Measurements from ENCODE around the gene NDUFA12. TPM values are rescaled to one million over a fixed set of nuclear protein-coding genes. Genes with fewer than 3 reads are reported as not detected.

NDUFA12 gene
- total RNA-seq, 1 donor from 2014 or later: 79.3 TPM

DNA sequence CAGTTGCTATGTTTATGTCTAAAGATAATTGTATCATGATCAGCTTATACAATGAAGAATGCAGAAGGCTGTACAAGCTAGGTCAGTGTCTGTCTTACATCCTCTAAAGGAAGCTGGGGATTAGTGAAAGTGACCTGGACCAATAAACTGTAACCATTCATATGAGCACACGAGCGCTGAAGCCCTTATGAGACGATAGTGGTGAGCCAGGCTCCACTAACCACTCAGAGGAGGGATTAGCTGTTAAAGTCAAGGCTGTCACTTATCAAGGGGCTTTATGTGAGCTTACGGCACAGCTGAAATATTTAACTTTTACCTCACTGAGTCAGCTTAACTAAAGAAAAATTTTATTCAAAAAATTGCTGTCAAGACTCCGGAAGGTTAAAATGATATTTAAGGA is 30.3 kb downstream of the NDUFA12 start:
- Histone ChIP-seq H3K27ac (no peak overlapping the region), H3K4me3 (no peak overlapping the region), H3K36me3 (peaks cover 0 to 8% of the 10 kb centered on the region in 2 donors), H3K9me3 (no peaks in the 10 kb centered on the region), H3K4me1 (no peaks in the 10 kb centered on the region), H3K27me3 (no peaks in the 10 kb centered on the region)
- intact Hi-C loops (cut with DNase I): no loop called here
- no peak for DNase-seq (ENCODE audit: extremely low spot score in 2 of 2)
- no peak for TF ChIP-seq POLR2AphosphoS5 (IDR thresholded peaks at IDR 0.05; ENCODE audit: insufficient read depth in 1 of 2, low read depth in 1 of 2)
- TF ChIP-seq, protein P1, sequence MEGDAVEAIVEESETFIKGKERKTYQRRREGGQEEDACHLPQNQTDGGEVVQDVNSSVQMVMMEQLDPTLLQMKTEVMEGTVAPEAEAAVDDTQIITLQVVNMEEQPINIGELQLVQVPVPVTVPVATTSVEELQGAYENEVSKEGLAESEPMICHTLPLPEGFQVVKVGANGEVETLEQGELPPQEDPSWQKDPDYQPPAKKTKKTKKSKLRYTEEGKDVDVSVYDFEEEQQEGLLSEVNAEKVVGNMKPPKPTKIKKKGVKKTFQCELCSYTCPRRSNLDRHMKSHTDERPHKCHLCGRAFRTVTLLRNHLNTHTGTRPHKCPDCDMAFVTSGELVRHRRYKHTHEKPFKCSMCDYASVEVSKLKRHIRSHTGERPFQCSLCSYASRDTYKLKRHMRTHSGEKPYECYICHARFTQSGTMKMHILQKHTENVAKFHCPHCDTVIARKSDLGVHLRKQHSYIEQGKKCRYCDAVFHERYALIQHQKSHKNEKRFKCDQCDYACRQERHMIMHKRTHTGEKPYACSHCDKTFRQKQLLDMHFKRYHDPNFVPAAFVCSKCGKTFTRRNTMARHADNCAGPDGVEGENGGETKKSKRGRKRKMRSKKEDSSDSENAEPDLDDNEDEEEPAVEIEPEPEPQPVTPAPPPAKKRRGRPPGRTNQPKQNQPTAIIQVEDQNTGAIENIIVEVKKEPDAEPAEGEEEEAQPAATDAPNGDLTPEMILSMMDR (IDR thresholded peaks at IDR 0.05): no peak

GRCh38 chr12:94972795-94973194 is 30.7 kb downstream of the NDUFA12 start:
- Histone ChIP-seq H3K27me3 (no peaks in the 10 kb centered on the region), H3K4me3 (no peak overlapping the region), H3K36me3 (peaks cover 0 to 8% of the 10 kb centered on the region in 2 donors), H3K4me1 (no peaks in the 10 kb centered on the region), H3K9me3 (no peaks in the 10 kb centered on the region), H3K27ac (no peak overlapping the region)
- intact Hi-C loops (cut with DNase I): no loop called here
- TF ChIP-seq POLR2A (IDR thresholded peaks at IDR 0.05): no peak
- TF ChIP-seq, protein P1 (IDR thresholded peaks at IDR 0.05): no peak
- no peak for TF ChIP-seq POLR2AphosphoS5 (IDR thresholded peaks at IDR 0.05; ENCODE audit: insufficient read depth in 1 of 2, low read depth in 1 of 2)
- DNase-seq (ENCODE audit: extremely low spot score in 2 of 2): no peak

GRCh38 chr12:94971923-94972322 is 31.6 kb downstream of the NDUFA12 start:
- TF ChIP-seq, protein P1 (IDR thresholded peaks at IDR 0.05): no peak
- TF ChIP-seq POLR2A (IDR thresholded peaks at IDR 0.05) (no peak), POLR2AphosphoS5 (IDR thresholded peaks at IDR 0.05; ENCODE audit: insufficient read depth in 1 of 2, low read depth in 1 of 2) (no peak)
- no peak for DNase-seq (ENCODE audit: extremely low spot score in 2 of 2)
- Histone ChIP-seq H3K9me3 (no peaks in the 10 kb centered on the region), H3K27ac (no peak overlapping the region), H3K4me1 (no peaks in the 10 kb centered on the region), H3K4me3 (no peak overlapping the region), H3K27me3 (no peaks in the 10 kb centered on the region), H3K36me3 (peaks cover 0 to 8% of the 10 kb centered on the region in 2 donors)
- intact Hi-C loops (cut with DNase I): no loop called here

DNA sequence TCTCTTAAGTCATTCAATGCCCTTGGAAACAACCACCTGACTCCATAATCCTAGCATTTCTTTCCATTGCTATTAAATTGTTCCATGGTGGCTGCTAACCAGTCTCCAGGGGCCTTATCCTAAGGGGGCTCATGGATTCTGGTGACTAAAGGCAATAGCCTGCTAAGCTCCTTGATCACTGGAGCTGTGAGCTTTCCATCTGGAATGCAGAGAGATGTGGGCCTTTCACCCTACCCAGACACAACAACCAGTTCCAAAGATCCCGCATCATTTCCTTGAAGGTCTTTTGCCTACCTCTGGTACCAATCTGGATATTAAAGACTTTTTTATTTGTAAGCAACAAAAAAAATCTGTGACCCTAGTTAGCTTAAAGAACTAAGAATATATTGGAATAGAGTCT is 32.9 kb downstream of the NDUFA12 start:
- no peak for DNase-seq (ENCODE audit: extremely low spot score in 2 of 2)
- intact Hi-C loops (cut with DNase I): no loop called here
- no peak overlapping the region for H3K4me3 ChIP-seq
- TF ChIP-seq, protein P1 (IDR thresholded peaks at IDR 0.05): no peak
- TF ChIP-seq POLR2A (IDR thresholded peaks at IDR 0.05) (no peak), POLR2AphosphoS5 (IDR thresholded peaks at IDR 0.05; ENCODE audit: insufficient read depth in 1 of 2, low read depth in 1 of 2) (no peak)
- H3K36me3 ChIP-seq: peaks cover 0 to 8% of the 10 kb centered on the region in 2 donors
- H3K27ac ChIP-seq: no peak overlapping the region
- H3K27me3 ChIP-seq: no peaks in the 10 kb centered on the region
- no peaks in the 10 kb centered on the region for H3K9me3 ChIP-seq
- H3K4me1 ChIP-seq: no peaks in the 10 kb centered on the region

GRCh38 chr12:94969424-94969823 is 34.1 kb downstream of the NDUFA12 start:
- DNase-seq (ENCODE audit: extremely low spot score in 2 of 2): no peak
- Histone ChIP-seq H3K4me1 (no peaks in the 10 kb centered on the region), H3K27me3 (no peaks in the 10 kb centered on the region), H3K27ac (no peak overlapping the region), H3K9me3 (no peaks in the 10 kb centered on the region), H3K4me3 (no peak overlapping the region), H3K36me3 (peaks cover 0 to 8% of the 10 kb centered on the region in 2 donors)
- intact Hi-C loops (cut with DNase I): no loop called here
- TF ChIP-seq POLR2AphosphoS5 (IDR thresholded peaks at IDR 0.05; ENCODE audit: insufficient read depth in 1 of 2, low read depth in 1 of 2) (no peak), POLR2A (IDR thresholded peaks at IDR 0.05) (no peak)
- TF ChIP-seq, protein P1 (IDR thresholded peaks at IDR 0.05): no peak

Measured in vagina (tissue), 2 donors.